T-helper 2 cell treated with Interferon-gamma antibody and Interleukin-4, amounts not matched to agents 5 μg/mL and 100 μg/mL, for 36 hours (primary cell): ENCODE results near the gene C16orf96.

Experiments used
- DNase-seq: peaks from one replicate; pipeline ENCODE4 v3.0.0; 2021; ENCODE audit warnings: low spot score
- H3K27ac Mint-ChIP-seq: one replicate; pipeline ENCODE4 v1.8.0; 2021; ENCODE audit warnings: mild to moderate bottlenecking, mixed read lengths
- H3K27me3 Mint-ChIP-seq: one replicate; pipeline ENCODE4 v1.8.0; 2021; ENCODE audit warnings: low read depth, mixed read lengths
- H3K36me3 Mint-ChIP-seq: one replicate; pipeline ENCODE4 v1.8.0; 2021; ENCODE audit warnings: low read depth, mixed read lengths
- H3K4me1 Mint-ChIP-seq: one replicate; pipeline ENCODE4 v1.8.0; 2021; ENCODE audit warnings: low read depth, mixed read lengths
- H3K4me3 Mint-ChIP-seq: one replicate; pipeline ENCODE4 v1.8.0; 2022; ENCODE audit warnings: mild to moderate bottlenecking, moderate library complexity, mixed read lengths
- H3K9me3 Mint-ChIP-seq: one replicate; pipeline ENCODE4 v1.8.0; 2021; ENCODE audit warnings: mixed read lengths

The C16orf96 gene

GRCh38 chr16:4616047-4616811 is 60.1 kb downstream of the C16orf96 start:
- no peaks in the 10 kb centered on the region for H3K9me3 Mint-ChIP-seq
- DNase-seq: peak; percentile 99
- peak overlapping the region; percentile 98 for H3K4me3 Mint-ChIP-seq
- H3K4me1 Mint-ChIP-seq: peaks cover 14% of the 10 kb centered on the region
- no peaks in the 10 kb centered on the region for H3K27me3 Mint-ChIP-seq
- peaks cover 1% of the 10 kb centered on the region for H3K36me3 Mint-ChIP-seq
- H3K27ac Mint-ChIP-seq: peak overlapping the region; percentile 99

GRCh38 chr16:4617880-4618279 is 61.7 kb downstream of the C16orf96 start:
- Mint-ChIP-seq H3K9me3 (no peaks in the 10 kb centered on the region), H3K4me1 (peaks cover 12% of the 10 kb centered on the region), H3K36me3 (peaks cover 1% of the 10 kb centered on the region), H3K4me3 (peak overlapping the region; percentile 29), H3K27me3 (no peaks in the 10 kb centered on the region), H3K27ac (peak overlapping the region; percentile 26)
- DNase-seq: no peak

GRCh38 chr16:4618645-4619418 is 62.7 kb downstream of the C16orf96 start:
- no peak overlapping the region for H3K4me3 Mint-ChIP-seq
- no peak overlapping the region for H3K27ac Mint-ChIP-seq
- H3K36me3 Mint-ChIP-seq: peaks cover 1% of the 10 kb centered on the region
- H3K9me3 Mint-ChIP-seq: no peaks in the 10 kb centered on the region
- peaks cover 15% of the 10 kb centered on the region for H3K4me1 Mint-ChIP-seq
- DNase-seq: no peak
- no peaks in the 10 kb centered on the region for H3K27me3 Mint-ChIP-seq

DNA sequence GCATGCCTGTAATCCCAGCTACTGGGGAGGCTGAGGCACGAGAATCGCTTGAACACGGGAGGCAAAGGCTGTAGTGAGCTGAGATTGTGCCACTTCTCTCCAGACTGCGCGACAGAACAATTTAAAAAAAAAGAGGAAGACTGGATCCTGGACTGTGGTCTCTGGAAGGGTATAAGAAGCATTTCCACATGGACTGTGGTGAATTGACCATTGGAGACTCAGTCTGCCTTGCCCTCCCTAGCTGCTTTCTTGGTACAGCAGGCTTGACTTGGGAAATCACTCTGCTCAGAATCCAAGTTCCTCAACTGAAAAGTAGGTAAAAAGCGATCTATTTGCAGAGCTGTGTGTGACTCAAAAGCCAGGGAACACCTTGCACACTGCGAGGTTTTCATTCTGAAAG is 67.5 kb downstream of the C16orf96 start:
- no peak for DNase-seq
- Mint-ChIP-seq H3K27ac (peak overlapping the region; percentile 49), H3K9me3 (no peaks in the 10 kb centered on the region), H3K4me1 (peaks cover 30% of the 10 kb centered on the region), H3K27me3 (no peaks in the 10 kb centered on the region), H3K4me3 (peak overlapping the region; percentile 94), H3K36me3 (peaks cover 11% of the 10 kb centered on the region)

DNA sequence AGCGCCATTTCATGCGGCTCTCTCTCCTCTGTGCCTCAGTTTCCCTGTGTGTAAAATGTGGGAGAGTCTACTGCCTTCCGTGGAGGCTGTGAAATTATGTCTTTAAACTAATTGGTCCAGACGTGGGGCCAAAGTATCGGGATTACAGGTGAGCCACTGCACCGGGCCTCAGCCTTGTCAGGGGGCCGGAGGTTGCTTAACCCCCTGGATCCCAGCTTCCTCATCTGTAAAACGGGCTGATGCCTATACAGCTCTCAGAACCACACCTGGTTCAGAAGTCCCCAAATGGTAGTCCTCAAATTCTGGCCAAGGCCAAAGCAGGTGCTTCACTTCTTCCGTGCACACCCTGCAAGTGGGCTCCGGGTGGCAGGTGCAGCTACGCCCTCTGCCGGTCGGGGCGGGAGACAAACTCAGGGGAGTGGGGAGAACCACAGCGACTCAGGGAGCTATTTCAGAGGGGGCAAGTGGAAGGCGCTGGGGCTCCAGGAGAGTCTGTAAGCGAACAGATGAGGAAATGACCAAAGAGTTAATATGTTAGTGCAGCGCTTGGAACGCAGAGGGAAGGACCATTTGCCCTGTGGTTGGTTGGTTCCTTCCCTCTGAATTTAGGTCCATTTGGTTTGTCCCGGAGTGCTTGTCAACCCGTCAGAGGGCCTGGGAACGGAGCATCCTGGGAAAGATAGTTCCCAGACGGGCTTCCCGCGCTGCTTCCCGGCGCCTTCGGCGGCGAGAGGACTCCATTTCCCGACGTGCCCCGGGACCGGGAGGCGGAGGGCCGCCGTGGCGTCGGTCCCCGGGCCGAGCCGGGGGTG is 68.1 kb downstream of the C16orf96 start, which contains the start of gene MGRN1:
Gene MGRN1, plus strand, starts transcription at position 812 of the 812 bp plus-strand sequence. CDS start 135 bp downstream, outside the sequence.
- H3K9me3 Mint-ChIP-seq: no peaks in the 10 kb centered on the region
- H3K4me3 Mint-ChIP-seq: peak within 1 kb of the TSS; percentile 98
- peaks cover 15% of the 10 kb centered on the region for H3K36me3 Mint-ChIP-seq
- H3K27me3 Mint-ChIP-seq: no peaks in the 10 kb centered on the region
- peaks cover 30% of the 10 kb centered on the region for H3K4me1 Mint-ChIP-seq
- peak; percentile 91 for DNase-seq
- peak within 1 kb of the TSS; percentile 100 for H3K27ac Mint-ChIP-seq

GRCh38 chr16:4624827-4625559 is 68.9 kb downstream of the C16orf96 start:
- H3K4me3 Mint-ChIP-seq: peak overlapping the region; percentile 98
- peaks cover 18% of the 10 kb centered on the region for H3K36me3 Mint-ChIP-seq
- H3K27ac Mint-ChIP-seq: peak overlapping the region; percentile 96
- DNase-seq: peak; percentile 87
- no peaks in the 10 kb centered on the region for H3K9me3 Mint-ChIP-seq
- H3K27me3 Mint-ChIP-seq: no peaks in the 10 kb centered on the region
- H3K4me1 Mint-ChIP-seq: peaks cover 30% of the 10 kb centered on the region

DNA sequence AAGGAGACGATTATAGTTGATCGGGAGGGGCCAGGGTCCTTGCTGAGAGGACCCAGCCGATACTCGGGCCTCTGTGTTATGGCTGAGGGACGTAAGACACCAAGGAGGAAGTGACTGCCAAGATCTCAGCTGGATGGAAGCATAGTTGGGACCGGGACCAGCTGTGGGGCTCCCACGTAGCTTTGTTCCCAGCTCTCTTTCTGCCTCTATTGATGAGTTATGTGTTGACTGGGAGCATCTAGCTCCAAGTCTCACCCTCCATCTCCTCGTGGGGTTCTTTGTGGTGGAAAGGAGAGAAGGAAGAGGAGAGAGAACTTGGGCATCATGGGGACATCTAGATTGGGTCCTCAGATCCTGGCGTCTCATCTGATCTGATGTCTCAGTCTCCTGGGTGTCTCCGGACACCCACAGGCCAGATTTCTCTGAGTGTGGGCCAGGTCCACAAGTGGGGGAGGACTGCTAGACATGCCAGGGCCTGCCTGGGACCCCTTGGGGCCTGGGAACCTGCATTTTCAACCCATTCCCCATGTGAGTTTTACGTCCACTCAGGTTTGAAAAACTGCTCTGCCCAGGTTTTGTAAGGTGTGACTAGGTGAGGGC is 69.5 kb downstream of the C16orf96 start:
- H3K27me3 Mint-ChIP-seq: no peaks in the 10 kb centered on the region

GRCh38 chr16:4626396-4626795 is 70.3 kb downstream of the C16orf96 start:
- H3K9me3 Mint-ChIP-seq: peaks cover 7% of the 10 kb centered on the region
- no peaks in the 10 kb centered on the region for H3K27me3 Mint-ChIP-seq
- peak overlapping the region; percentile 98 for H3K4me3 Mint-ChIP-seq
- peaks cover 24% of the 10 kb centered on the region for H3K36me3 Mint-ChIP-seq
- H3K27ac Mint-ChIP-seq: peak overlapping the region; percentile 96
- no peak for DNase-seq
- peaks cover 30% of the 10 kb centered on the region for H3K4me1 Mint-ChIP-seq

More for the DNA sequence above, 69.5 kb downstream of the C16orf96 start:
- Mint-ChIP-seq H3K4me3 (peak overlapping the region; percentile 98), H3K9me3 (no peaks in the 10 kb centered on the region), H3K4me1 (peaks cover 30% of the 10 kb centered on the region), H3K27ac (peak overlapping the region; percentile 96), H3K36me3 (peaks cover 18% of the 10 kb centered on the region)
- no peak for DNase-seq

DNA sequence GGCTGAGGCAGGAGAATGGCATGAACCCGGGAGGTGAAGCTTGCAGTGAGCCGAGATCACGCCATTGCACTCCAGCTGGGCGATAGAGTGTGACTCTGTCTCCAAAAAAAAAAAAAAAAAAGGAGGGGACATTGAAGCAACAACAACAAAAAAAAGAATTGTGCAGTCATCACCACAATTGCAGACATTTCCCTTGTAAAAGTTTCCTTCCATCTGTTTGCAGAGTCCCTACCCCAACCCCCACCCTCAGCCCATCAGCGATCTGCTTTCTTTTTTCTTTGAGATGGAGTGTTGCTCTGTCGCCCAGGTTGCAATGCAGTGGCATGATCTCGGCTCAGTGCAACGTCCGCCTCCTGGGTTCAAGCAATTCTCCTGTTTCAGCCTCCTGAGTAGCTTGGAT is 72.1 kb downstream of the C16orf96 start:
- Mint-ChIP-seq H3K36me3 (peaks cover 31% of the 10 kb centered on the region), H3K4me3 (no peak overlapping the region), H3K4me1 (peaks cover 30% of the 10 kb centered on the region), H3K27ac (no peak overlapping the region), H3K27me3 (no peaks in the 10 kb centered on the region), H3K9me3 (peaks cover 9% of the 10 kb centered on the region)
- no peak for DNase-seq

- Mint-ChIP-seq H3K27ac (no peak overlapping the region), H3K4me1 (peaks cover 10% of the 10 kb centered on the region), H3K4me3 (no peak overlapping the region)
Observed at GRCh38 chr16:4631444-4631843, 75.3 kb downstream of the C16orf96 start.

DNA sequence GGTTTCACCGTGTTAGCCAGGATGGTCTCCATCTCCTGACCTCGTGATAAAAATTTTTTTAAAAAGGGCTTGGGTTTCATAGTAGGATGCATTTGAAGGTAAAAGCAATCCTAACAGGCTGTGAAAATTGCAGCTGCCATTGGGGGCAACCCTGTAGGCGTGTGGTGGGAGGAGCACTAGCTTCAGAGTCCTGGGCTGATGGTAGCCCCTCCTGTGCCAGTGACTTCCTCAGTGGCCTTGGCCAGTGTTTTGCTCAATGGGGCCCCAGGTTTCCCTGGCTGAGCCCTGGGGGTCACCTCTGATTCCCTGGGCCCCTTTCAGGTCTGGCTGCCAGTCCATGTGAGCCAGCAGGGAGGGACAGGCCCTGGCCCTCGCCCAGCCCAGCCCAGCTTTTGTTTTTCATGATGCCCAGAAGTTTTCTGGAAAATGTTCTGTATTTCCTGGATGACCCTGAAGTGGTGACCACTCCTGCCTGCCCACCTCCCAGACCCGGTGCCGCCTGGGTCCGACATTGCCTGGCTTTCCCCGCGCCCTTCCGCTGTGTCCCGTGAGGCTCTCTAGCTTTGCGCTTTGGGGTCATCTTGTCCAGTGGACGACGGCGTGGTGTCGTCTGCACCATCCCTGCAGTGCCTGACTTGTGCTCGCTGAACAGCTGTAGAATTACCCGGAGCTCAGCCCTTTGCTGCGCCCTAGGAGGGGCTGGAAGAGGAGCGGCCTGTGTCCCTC is 77.9 kb downstream of the C16orf96 start:
- Mint-ChIP-seq H3K27me3 (no peaks in the 10 kb centered on the region), H3K9me3 (peaks cover 9% of the 10 kb centered on the region), H3K4me1 (no peaks in the 10 kb centered on the region), H3K36me3 (peaks cover 23% of the 10 kb centered on the region), H3K27ac (no peak overlapping the region), H3K4me3 (no peak overlapping the region)
- DNase-seq: no peak

More at GRCh38 chr16:4631444-4631843, 75.3 kb downstream of the C16orf96 start:
- Mint-ChIP-seq H3K9me3 (peaks cover 9% of the 10 kb centered on the region), H3K27me3 (no peaks in the 10 kb centered on the region), H3K36me3 (peaks cover 31% of the 10 kb centered on the region)
- no peak for DNase-seq

GRCh38 chr16:4634768-4635167 is 78.6 kb downstream of the C16orf96 start:
- no peaks in the 10 kb centered on the region for H3K27me3 Mint-ChIP-seq
- no peak overlapping the region for H3K27ac Mint-ChIP-seq
- H3K36me3 Mint-ChIP-seq: peaks cover 19% of the 10 kb centered on the region

More at GRCh38 chr16:4634768-4635167, 78.6 kb downstream of the C16orf96 start:
- Mint-ChIP-seq H3K4me3 (no peak overlapping the region), H3K4me1 (no peaks in the 10 kb centered on the region), H3K9me3 (peaks cover 9% of the 10 kb centered on the region)
- no peak for DNase-seq
